ENCODE data around the gene WWTR1. TPM values are rescaled to one million over a fixed set of nuclear protein-coding genes. Genes with fewer than 3 reads are reported as not detected.

WWTR1 gene
- total RNA-seq, 1 donor from 2014 or later = 0.73 TPM

DNA sequence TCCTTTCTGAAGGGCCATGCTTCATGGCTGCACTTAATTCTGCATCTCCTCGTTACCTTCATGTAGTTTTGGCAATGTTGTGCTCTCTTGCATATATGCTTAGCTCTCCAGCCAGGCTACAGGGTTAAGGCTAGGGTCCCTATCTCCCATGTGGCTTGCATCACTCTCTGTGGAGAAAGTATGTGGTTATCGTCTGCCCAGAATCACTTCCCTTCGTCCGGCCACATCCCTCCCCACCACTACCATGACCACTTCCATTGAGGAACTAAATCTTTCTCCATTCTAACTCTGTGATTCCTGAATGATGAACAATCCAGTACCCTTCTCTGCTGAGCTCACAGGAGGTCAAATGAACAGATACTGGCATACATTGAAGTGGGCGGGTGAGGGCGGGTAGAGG lies 34.0 kb downstream of the WWTR1 start:
- intact Hi-C loops (cut with micrococcal nuclease) = no loop called here
- H3K4me3 Mint-ChIP-seq = no peak overlapping the region
- no peaks in the 10 kb centered on the region for H3K4me1 Mint-ChIP-seq
- CTCF ChIA-PET = no interaction called here
- H3K27ac Mint-ChIP-seq = no peak overlapping the region
- no peak for DNase-seq
- no peaks in the 10 kb centered on the region for H3K36me3 Mint-ChIP-seq (ENCODE audit: low read depth)
- POLR2A ChIA-PET = no interaction called here
- H3K9me3 Mint-ChIP-seq = no peaks in the 10 kb centered on the region
- TF ChIP-seq, protein P1, sequence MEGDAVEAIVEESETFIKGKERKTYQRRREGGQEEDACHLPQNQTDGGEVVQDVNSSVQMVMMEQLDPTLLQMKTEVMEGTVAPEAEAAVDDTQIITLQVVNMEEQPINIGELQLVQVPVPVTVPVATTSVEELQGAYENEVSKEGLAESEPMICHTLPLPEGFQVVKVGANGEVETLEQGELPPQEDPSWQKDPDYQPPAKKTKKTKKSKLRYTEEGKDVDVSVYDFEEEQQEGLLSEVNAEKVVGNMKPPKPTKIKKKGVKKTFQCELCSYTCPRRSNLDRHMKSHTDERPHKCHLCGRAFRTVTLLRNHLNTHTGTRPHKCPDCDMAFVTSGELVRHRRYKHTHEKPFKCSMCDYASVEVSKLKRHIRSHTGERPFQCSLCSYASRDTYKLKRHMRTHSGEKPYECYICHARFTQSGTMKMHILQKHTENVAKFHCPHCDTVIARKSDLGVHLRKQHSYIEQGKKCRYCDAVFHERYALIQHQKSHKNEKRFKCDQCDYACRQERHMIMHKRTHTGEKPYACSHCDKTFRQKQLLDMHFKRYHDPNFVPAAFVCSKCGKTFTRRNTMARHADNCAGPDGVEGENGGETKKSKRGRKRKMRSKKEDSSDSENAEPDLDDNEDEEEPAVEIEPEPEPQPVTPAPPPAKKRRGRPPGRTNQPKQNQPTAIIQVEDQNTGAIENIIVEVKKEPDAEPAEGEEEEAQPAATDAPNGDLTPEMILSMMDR (IDR thresholded peaks at IDR 0.05) = no peak
- peaks cover 23% of the 10 kb centered on the region for H3K27me3 Mint-ChIP-seq
- ATAC-seq (ENCODE audit: low read depth) = no peak

GRCh38 chr3:149621218-149622005 lies 36.4 kb downstream of the WWTR1 start:
- ATAC-seq (ENCODE audit: low read depth) (no peak), DNase-seq (no peak)
- POLR2A ChIA-PET = no interaction called here
- intact Hi-C loops (cut with micrococcal nuclease) = no loop called here
- TF ChIP-seq, protein P1 (IDR thresholded peaks at IDR 0.05) = no peak
- H3K27me3 Mint-ChIP-seq = peaks cover 19% of the 10 kb centered on the region
- no peaks in the 10 kb centered on the region for H3K36me3 Mint-ChIP-seq (ENCODE audit: low read depth)
- no peak overlapping the region for H3K4me3 Mint-ChIP-seq
- H3K27ac Mint-ChIP-seq = no peak overlapping the region
- CTCF ChIA-PET = no interaction called here
- no peaks in the 10 kb centered on the region for H3K4me1 Mint-ChIP-seq
- H3K9me3 Mint-ChIP-seq = no peaks in the 10 kb centered on the region

DNA sequence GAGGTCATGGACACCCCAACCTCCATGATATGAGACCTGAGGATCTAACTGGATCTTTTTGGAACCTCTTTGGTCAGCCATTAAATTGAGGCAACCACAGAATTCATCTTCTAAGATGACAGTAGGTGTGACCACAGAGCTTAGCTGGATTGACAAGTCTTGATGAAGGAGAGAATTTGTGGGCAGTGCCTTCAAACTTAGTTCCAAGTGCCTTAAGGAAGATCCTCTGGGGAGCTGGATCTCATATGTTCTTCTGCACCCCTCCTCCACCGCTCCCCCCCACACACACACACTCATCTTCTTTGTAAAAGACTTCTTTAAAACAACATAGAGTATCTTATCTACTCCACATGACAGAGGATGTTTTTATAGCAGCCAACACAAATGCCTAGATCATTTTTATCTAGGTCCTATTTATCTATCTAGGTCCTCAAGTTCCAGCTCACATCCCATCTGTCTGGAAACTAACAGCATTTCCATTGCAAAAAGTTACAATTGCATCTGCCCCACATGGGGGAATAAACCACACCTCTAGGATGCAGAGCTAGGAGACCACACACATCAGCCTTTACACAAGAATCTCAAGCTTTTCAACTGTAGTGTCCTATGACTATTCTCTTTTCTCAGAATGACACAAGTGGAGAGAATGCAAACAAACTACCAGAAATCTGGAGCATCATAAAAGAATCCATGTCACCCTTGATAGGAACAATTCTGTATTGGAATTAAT lies 37.4 kb downstream of the WWTR1 start:
- TF ChIP-seq, protein P1 (IDR thresholded peaks at IDR 0.05) = no peak
- Mint-ChIP-seq H3K27me3 (peaks cover 16% of the 10 kb centered on the region), H3K9me3 (no peaks in the 10 kb centered on the region), H3K4me3 (no peak overlapping the region), H3K27ac (no peak overlapping the region), H3K36me3 (ENCODE audit: low read depth) (no peaks in the 10 kb centered on the region), H3K4me1 (no peaks in the 10 kb centered on the region)
- no peak for DNase-seq
- no peak for ATAC-seq (ENCODE audit: low read depth)
- intact Hi-C loops (cut with micrococcal nuclease) = no loop called here
- POLR2A ChIA-PET = no interaction called here
- CTCF ChIA-PET = no interaction called here

- Mint-ChIP-seq H3K4me3 (no peak overlapping the region), H3K27me3 (peaks cover 14% of the 10 kb centered on the region), H3K36me3 (ENCODE audit: low read depth) (no peaks in the 10 kb centered on the region), H3K27ac (no peak overlapping the region), H3K4me1 (no peaks in the 10 kb centered on the region), H3K9me3 (no peaks in the 10 kb centered on the region)
- ChIA-PET POLR2A (no interaction called here), CTCF (interaction anchor here (1.0 kb wide), 1 partner anchor 107 kb away, joined by 3 read pairs; no protein-coding TSS in a partner anchor)
- TF ChIP-seq, protein P1 (IDR thresholded peaks at IDR 0.05) = no peak
- intact Hi-C loops (cut with micrococcal nuclease) = no loop called here
- DNase-seq (no peak), ATAC-seq (ENCODE audit: low read depth) (no peak)
These were observed 38.7 kb downstream of the WWTR1 start for GRCh38 chr3:149619136-149619535.
